ENCODE data around the gene RAB11FIP4. TPM values are rescaled to one million over a fixed set of nuclear protein-coding genes. Genes with fewer than 3 reads are reported as not detected.

The RAB11FIP4 gene
- total and polyA plus RNA-seq, 2 of the 13 experiments (the other 11 are each of a cell fraction or from before 2014, with no cell fraction given): 28.0 to 89.3 TPM

GRCh38 chr17:31580706-31581490 lies 189.4 kb downstream of the RAB11FIP4 start:
- CTCF ChIA-PET (ENCODE audit: low intra/inter-chr PET ratio, low total read pairs): no interaction called here
- TF ChIP-seq SP4 (CRISPR knock-in tag; IDR thresholded peaks at IDR 0.05): no peak
- no peak for TF ChIP-seq FOXP1 (IDR thresholded peaks at IDR 0.05)
- no peak for TF ChIP-seq FOXP1 (CRISPR knock-in tag; IDR thresholded peaks at IDR 0.05)
- TF ChIP-seq MTF1 (CRISPR knock-in tag; IDR thresholded peaks at IDR 0.05): no peak
- TF ChIP-seq CENPT (CRISPR knock-in tag; IDR thresholded peaks at IDR 0.05; ENCODE audit: low read depth): no peak
- TF ChIP-seq ZNF678 (CRISPR knock-in tag; IDR thresholded peaks at IDR 0.05): no peak
- TF ChIP-seq ZMYM4 (CRISPR knock-in tag; IDR thresholded peaks at IDR 0.05): no peak
- TF ChIP-seq MAFG (CRISPR knock-in tag; IDR thresholded peaks at IDR 0.05): no peak
- 0 out of 2 replicates have a peak, but pooled peaks have one; percentile 72 for TF ChIP-seq RFXANK (CRISPR knock-in tag; IDR thresholded peaks at IDR 0.05)
- peak; percentile 93 for TF ChIP-seq RFX5 (IDR thresholded peaks at IDR 0.05; ENCODE audit: low read depth, low read length)
- TF ChIP-seq FOSL2 (CRISPR knock-in tag; IDR thresholded peaks at IDR 0.05): peak; percentile 67
- no peak overlapping the region for H3K4me3 ChIP-seq (replicated peaks in 1 of 3; ENCODE audit: insufficient read depth in 1 of 3, low read depth in 2 of 3, low read length in 3 of 3)

More at GRCh38 chr17:31580706-31581490, 189.4 kb downstream of the RAB11FIP4 start:
- Histone ChIP-seq H2AFZ (ENCODE audit: low read length) (no peak overlapping the region), H3K9ac (ENCODE audit: insufficient read depth, low read depth, low read length) (no peak overlapping the region), H4K20me1 (ENCODE audit: insufficient read depth, low read length) (no peaks in the 10 kb centered on the region), H3K79me2 (ENCODE audit: insufficient read depth, low read length) (no peaks in the 10 kb centered on the region), H3K4me2 (ENCODE audit: low read depth, low read length) (0 out of 2 replicates have a peak overlapping the region, but pooled peaks have one; percentile 12), H3K36me3 (replicated peaks in 1 of 2; ENCODE audit: control insufficient read depth in 1 of 2, insufficient read depth in 2 of 2, low read length in 2 of 2) (no peaks in the 10 kb centered on the region), H3K27me3 (ENCODE audit: control insufficient read depth in 1 of 2, insufficient read depth in 2 of 2, low read length in 2 of 2) (peaks cover 0 to 21% of the 10 kb centered on the region in 2 experiments; a peak in 3 of 5 replicates), H3K4me1 (ENCODE audit: insufficient read depth, low read length) (no peaks in the 10 kb centered on the region), H3K27ac (ENCODE audit: extremely low read length, insufficient read depth, low read length) (no peak overlapping the region), H3K9me3 (ENCODE audit: low read length) (no peaks in the 10 kb centered on the region)
- intact Hi-C loops (cut with micrococcal nuclease; ENCODE audit: unreplicated experiment): no loop called here
- POLR2A ChIA-PET: no interaction called here
- no TSS peak for BruUV-seq (replicated peaks)
- FAIRE-seq (no peak), ATAC-seq (peak; percentile 51), DNase-seq (ENCODE audit: low spot score) (no peak)
- WGBS (ENCODE audit: low lambda C conversion rate): 50% methylated on average over 9 of the region's 16 CpGs
- in situ Hi-C loops (cut with HindIII; ENCODE audit: extremely low pct_ligation_motif_present, low pct_unique_long_range_greater_than_20kb): no loop called here

Data from HepG2 (cell line).